A673 (cell line): Measurements from ENCODE around the gene TTLL1. TPM values are rescaled to one million over a fixed set of nuclear protein-coding genes. Genes with fewer than 3 reads are reported as not detected.

Experiments
- BruUV-seq: library from RNA; stranded (reverse); fragments of 400-500 nt; replicated peaks from 2 replicates; lab custom pipeline; 2021; lab: Mats Ljungman, UMichigan
- CTCF ChIA-PET: fragments of 300-600 bp; sonication (Branson Sonifier 250); formaldehyde crosslinking; loops from one replicate; lab custom pipeline; 2022; ENCODE audit warnings: antibody characterized with exemption; lab: Charles Lee
- POLR2A ChIA-PET: fragments of 300-600 bp; sonication (Branson Sonifier 250); formaldehyde crosslinking; loops from one replicate; lab custom pipeline; 2022; ENCODE audit warnings: antibody characterized with exemption; ENCODE audit not compliant: low non-redundant PET; lab: Charles Lee
- DNase-seq: peaks from one replicate; pipeline ENCODE4 v3.0.0-alpha.2; 2015; ENCODE audit warnings: low spot score
- H3K27ac ChIP-seq: fragments of 200-600 bp; sonication (generic); 2 replicates; pipeline ENCODE4 v1.5.1; 2016; ENCODE audit warnings: mixed run types, low read depth, mild to moderate bottlenecking, mixed read lengths, antibody characterized with exemption, low read length; ENCODE audit not compliant: poor library complexity, severe bottlenecking
- H3K27me3 ChIP-seq: fragments of 200-600 bp; sonication (generic); replicated peaks from 2 replicates; pipeline ENCODE4 v1.6.1; 2017; ENCODE audit warnings: mixed run types, low read depth, mild to moderate bottlenecking, mixed read lengths, antibody characterized with exemption, low read length; ENCODE audit not compliant: insufficient read depth, poor library complexity
- H3K36me3 ChIP-seq: fragments of 200-600 bp; sonication (generic); 2 replicates; pipeline ENCODE4 v1.6.1; 2016; ENCODE audit warnings: mixed run types, mild to moderate bottlenecking, mixed read lengths, antibody characterized with exemption, low read length; ENCODE audit not compliant: insufficient read depth, poor library complexity, severe bottlenecking
- H3K4me1 ChIP-seq: fragments of 200-600 bp; sonication (generic); 2 replicates; pipeline ENCODE4 v1.6.1; 2017; ENCODE audit warnings: mixed run types, mild to moderate bottlenecking, mixed read lengths, antibody characterized with exemption, low read length; ENCODE audit not compliant: insufficient read depth, poor library complexity, severe bottlenecking
- H3K4me3 ChIP-seq: fragments of 200-600 bp; sonication (generic); 2 replicates; pipeline ENCODE4 v1.5.1; 2016; ENCODE audit warnings: low read depth, mixed run types, mild to moderate bottlenecking, mixed read lengths, low read length; ENCODE audit not compliant: poor library complexity, severe bottlenecking
- H3K9me3 ChIP-seq: fragments of 200-600 bp; sonication (generic); 2 replicates; pipeline ENCODE4 v1.6.1; 2016; ENCODE audit warnings: mixed run types, low read depth, mild to moderate bottlenecking, mixed read lengths, antibody characterized with exemption, low read length; ENCODE audit not compliant: poor library complexity, severe bottlenecking
- CTCF ChIP-seq: fragments of 300-800, 200-600 bp; sonication (generic); conservative IDR thresholded peaks from 2 replicates; pipeline ENCODE4 v1.5.1; 2017; ENCODE audit warnings: low read depth, mild to moderate bottlenecking, antibody characterized with exemption, low read length, moderate library complexity, mixed read lengths
- EZH2 ChIP-seq: fragments of 200-600 bp; sonication (generic); IDR thresholded peaks from 2 replicates; pipeline ENCODE4 v1.6.1; 2017; ENCODE audit warnings: borderline replicate concordance, low read depth, mild to moderate bottlenecking, mixed read lengths, antibody characterized with exemption, low read length; ENCODE audit not compliant: poor library complexity, severe bottlenecking
- intact Hi-C: fragments of 100-400 bp; cut with micrococcal nuclease; formaldehyde crosslinking; loops from one replicate; pipeline ENCODE4 v1.10.0; 2022; ENCODE audit not compliant: unreplicated experiment
- total RNA-seq: library from RNA; stranded (reverse); gene quantifications from 2 replicates; pipeline ENCODE4 v1.2.3, GENCODE V29; 2021

Gene TTLL1
- total RNA-seq, 1 experiment from 2014 or later = 6.4 TPM

GRCh38 chr22:43085658-43086606 is 3.3 kb downstream of the TTLL1 start:
- POLR2A ChIA-PET = no interaction called here
- Histone ChIP-seq H3K4me1 (no peaks in the 10 kb centered on the region), H3K36me3 (no peaks in the 10 kb centered on the region), H3K9me3 (no peaks in the 10 kb centered on the region), H3K4me3 (no peak overlapping the region), H3K27me3 (no peaks in the 10 kb centered on the region), H3K27ac (no peak overlapping the region)
- CTCF ChIA-PET = no interaction called here
- BruUV-seq = no TSS peak
- no peak for DNase-seq
- TF ChIP-seq CTCF (no peak), EZH2 (no peak)
- intact Hi-C loops = no loop called here

GRCh38 chr22:43081968-43082367 is 7.2 kb downstream of the TTLL1 start:
- Histone ChIP-seq H3K27ac (no peak overlapping the region), H3K9me3 (no peaks in the 10 kb centered on the region), H3K4me1 (no peaks in the 10 kb centered on the region), H3K36me3 (no peaks in the 10 kb centered on the region), H3K27me3 (no peaks in the 10 kb centered on the region), H3K4me3 (no peak overlapping the region)
- no peak for DNase-seq
- intact Hi-C loops = no loop called here
- TF ChIP-seq EZH2 = no peak
- no peak for TF ChIP-seq CTCF
- BruUV-seq = no TSS peak
- CTCF ChIA-PET = no interaction called here
- POLR2A ChIA-PET = no interaction called here

- no peaks in the 10 kb centered on the region for H3K4me1 ChIP-seq
- no peaks in the 10 kb centered on the region for H3K27me3 ChIP-seq
- no peak overlapping the region for H3K27ac ChIP-seq
- no peak overlapping the region for H3K4me3 ChIP-seq
- no peak for DNase-seq
- ChIA-PET POLR2A (no interaction called here), CTCF (no interaction called here)
- TF ChIP-seq CTCF (no peak), EZH2 (no peak)
- intact Hi-C loops = no loop called here
- BruUV-seq = no TSS peak
- H3K9me3 ChIP-seq = no peaks in the 10 kb centered on the region
- H3K36me3 ChIP-seq = no peaks in the 10 kb centered on the region
Observed at GRCh38 chr22:43080616-43081015, 8.6 kb downstream of the TTLL1 start.
